GM12873 (cell line): ENCODE data around the gene TMEM238.
A peak's percentile ranks its signal among the peaks of the same experiment; 100 is the strongest.
"Not testable (repeated sequence)": the region's sequence is repeated elsewhere in the genome, so short reads cannot be mapped to it uniquely, and the experiment has no call there.

ENCODE experiments used
- TF ChIP-seq, protein P1 (sequence below): IDR thresholded peaks from 2 replicates; pipeline ENCODE4 v1.5.1; 2012; ENCODE audit warnings: low read depth, mild to moderate bottlenecking, moderate library complexity, low read length, control low read depth; ENCODE audit not compliant: insufficient read depth; ENCODE audit errors: missing control alignments

TMEM238 gene

GRCh38 chr19:55419624-55420236 lies 35.6 kb upstream of the TMEM238 start:
- TF ChIP-seq, protein P1, sequence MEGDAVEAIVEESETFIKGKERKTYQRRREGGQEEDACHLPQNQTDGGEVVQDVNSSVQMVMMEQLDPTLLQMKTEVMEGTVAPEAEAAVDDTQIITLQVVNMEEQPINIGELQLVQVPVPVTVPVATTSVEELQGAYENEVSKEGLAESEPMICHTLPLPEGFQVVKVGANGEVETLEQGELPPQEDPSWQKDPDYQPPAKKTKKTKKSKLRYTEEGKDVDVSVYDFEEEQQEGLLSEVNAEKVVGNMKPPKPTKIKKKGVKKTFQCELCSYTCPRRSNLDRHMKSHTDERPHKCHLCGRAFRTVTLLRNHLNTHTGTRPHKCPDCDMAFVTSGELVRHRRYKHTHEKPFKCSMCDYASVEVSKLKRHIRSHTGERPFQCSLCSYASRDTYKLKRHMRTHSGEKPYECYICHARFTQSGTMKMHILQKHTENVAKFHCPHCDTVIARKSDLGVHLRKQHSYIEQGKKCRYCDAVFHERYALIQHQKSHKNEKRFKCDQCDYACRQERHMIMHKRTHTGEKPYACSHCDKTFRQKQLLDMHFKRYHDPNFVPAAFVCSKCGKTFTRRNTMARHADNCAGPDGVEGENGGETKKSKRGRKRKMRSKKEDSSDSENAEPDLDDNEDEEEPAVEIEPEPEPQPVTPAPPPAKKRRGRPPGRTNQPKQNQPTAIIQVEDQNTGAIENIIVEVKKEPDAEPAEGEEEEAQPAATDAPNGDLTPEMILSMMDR: no peak

DNA sequence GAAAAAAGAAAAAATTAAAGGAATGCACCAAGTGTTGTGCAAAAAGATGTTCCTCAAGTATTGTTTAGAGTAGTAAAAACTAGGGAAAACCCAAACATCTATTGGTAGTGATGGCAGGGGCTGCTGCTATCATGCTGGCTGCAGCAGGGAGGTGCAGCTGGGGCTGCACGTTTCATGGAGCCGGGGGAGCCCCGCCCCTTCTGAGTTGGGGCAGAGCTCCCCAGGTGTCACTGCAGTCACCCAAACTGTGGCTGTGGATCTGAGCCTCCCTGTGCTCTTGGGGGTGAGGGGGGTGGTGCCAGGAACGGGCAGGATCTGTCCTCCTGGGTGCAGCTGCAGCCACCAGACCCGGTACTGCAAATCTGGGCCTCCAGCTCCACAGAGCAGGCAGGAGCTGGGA lies 35.0 kb upstream of the TMEM238 start:
- TF ChIP-seq, protein P1: no peak

- TF ChIP-seq, protein P1: peak; percentile 72
Observed at GRCh38 chr19:55418185-55418584, 34.1 kb upstream of the TMEM238 start.

- TF ChIP-seq, protein P1: no peak
Observed at GRCh38 chr19:55410168-55410567, 26.1 kb upstream of the TMEM238 start.

DNA sequence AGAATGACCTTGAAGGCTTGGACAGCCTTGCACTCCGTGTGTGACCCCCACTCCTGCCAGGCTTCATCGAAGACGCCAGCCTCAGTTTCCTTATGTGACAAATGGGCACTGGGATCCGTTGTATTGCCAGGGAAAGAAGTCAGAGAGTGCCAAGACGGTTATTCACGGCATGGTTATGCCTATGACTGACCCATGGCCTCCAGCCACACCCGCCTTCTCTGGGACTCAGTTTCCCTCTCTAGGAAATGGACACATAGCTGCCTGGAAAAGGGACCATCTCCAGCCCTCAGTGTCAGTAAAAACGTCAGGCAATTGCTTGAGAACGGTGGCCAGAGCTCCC lies 24.4 kb upstream of the TMEM238 start:
- TF ChIP-seq, protein P1: no peak

- TF ChIP-seq, protein P1: no peak
Observed at GRCh38 chr19:55407800-55408532, 23.9 kb upstream of the TMEM238 start.

GRCh38 chr19:55407550-55407799 lies 23.4 kb upstream of the TMEM238 start, which contains the start of gene UBE2S:
UBE2S (minus strand) TSS chr19:55407788; CDS start chr19:55407589, 199 bp downstream.
- TF ChIP-seq, protein P1: not testable (repeated sequence)
